SK-N-SH (cell line): ENCODE results near the gene SPON1. TPM values are rescaled to one million over a fixed set of nuclear protein-coding genes. Genes with fewer than 3 reads are reported as not detected.

ENCODE experiments used
- CTCF ChIA-PET: fragments of 300-600, 350-600 bp; formaldehyde crosslinking; extraction: SDS; loops from one replicate; lab custom pipeline; 2021; lab: Yijun Ruan, JAX
- POLR2A ChIA-PET: fragments of 350-600 bp; sonication (Branson Sonifier 250); formaldehyde crosslinking; extraction: SDS; loops from one replicate; lab custom pipeline; 2020; ENCODE audit warnings: antibody characterized with exemption, inconsistent platforms; lab: Yijun Ruan, JAX
- DNase-seq: peaks from one replicate; pipeline ENCODE4 v3.0.0; 2012
- H2AFZ ChIP-seq: fragments of 200-600 bp; sonication (generic); 2 replicates; pipeline ENCODE4 v1.8.1; 2016; ENCODE audit warnings: antibody characterized with exemption, mild to moderate bottlenecking, low read depth
- H3F3A ChIP-seq: fragments of 200-600 bp; sonication (generic); replicated peaks from 2 replicates; pipeline ENCODE3; 2016; ENCODE audit warnings: antibody characterized with exemption, mild to moderate bottlenecking; ENCODE audit not compliant: insufficient read depth
- H3K27ac ChIP-seq, 2 experiments: fragments of 200-500 bp in 1 of 2; fragments of 200-600 bp in 1 of 2; sonication (Bioruptor generic) in 1 of 2; sonication (generic), shearing (Covaris generic) in 1 of 2; 2 replicates each; pipeline versions ENCODE4 v1.5.1 to v1.6.1; 2014 to 2016; ENCODE audit warnings: low read depth in 2 of 2, inconsistent platforms in 1 of 2, low read length in 1 of 2, mild to moderate bottlenecking in 1 of 2, mixed read lengths in 1 of 2
- H3K27me3 ChIP-seq: fragments of 200-600 bp; sonication (generic), shearing (Covaris generic); 2 replicates; pipeline ENCODE4 v1.6.1; 2016; ENCODE audit warnings: mixed run types; ENCODE audit not compliant: insufficient read depth
- H3K36me3 ChIP-seq, 2 experiments: fragments of 200-500 bp in 1 of 2; fragments of 200-600 bp in 1 of 2; sonication (Bioruptor generic) in 1 of 2; sonication (generic) in 1 of 2; replicated peaks in 1 of 2; 2 replicates each; pipeline versions ENCODE3 to v1.5.1; 2014 to 2016; ENCODE audit warnings: low read length in 1 of 2, mild to moderate bottlenecking in 1 of 2; ENCODE audit not compliant: insufficient read depth in 2 of 2, control insufficient read depth in 1 of 2
- H3K4me1 ChIP-seq, 2 experiments: fragments of 200-500 bp in 1 of 2; fragments of 200-600 bp in 1 of 2; sonication (Bioruptor generic) in 1 of 2; sonication (generic), shearing (Covaris generic) in 1 of 2; 2 replicates each; pipeline versions ENCODE4 v1.5.1 to v1.6.1; 2014 to 2016; ENCODE audit warnings: low read depth in 1 of 2, low read length in 1 of 2, mixed run types in 1 of 2; ENCODE audit not compliant: insufficient read depth in 2 of 2, control insufficient read depth in 1 of 2
- H3K4me2 ChIP-seq: fragments of 200-600 bp; sonication (generic), shearing (Covaris generic); 2 replicates; pipeline ENCODE4 v1.6.1; 2017; ENCODE audit warnings: mixed run types
- H3K4me3 ChIP-seq, 2 experiments: fragments of 200-500 bp in 1 of 2; fragments of 200-600 bp in 1 of 2; sonication (Bioruptor generic) in 1 of 2; sonication (generic), shearing (Covaris generic) in 1 of 2; 2 replicates each; pipeline versions ENCODE4 v1.5.1 to v1.8.1; 2014 to 2016; ENCODE audit warnings: low read depth in 2 of 2, inconsistent platforms in 1 of 2, low read length in 1 of 2, mild to moderate bottlenecking in 1 of 2, mixed read lengths in 1 of 2, moderate library complexity in 1 of 2
- H3K79me2 ChIP-seq: fragments of 200-600 bp; sonication (generic); 2 replicates; pipeline ENCODE4 v1.8.1; 2017; ENCODE audit warnings: mild to moderate bottlenecking; ENCODE audit not compliant: insufficient read depth
- H3K9ac ChIP-seq: fragments of 200-600 bp; sonication (generic); 2 replicates; pipeline ENCODE4 v1.6.1; 2017; ENCODE audit warnings: mixed run types
- H3K9me2 ChIP-seq: fragments of 200-600 bp; sonication (generic); 2 replicates; pipeline ENCODE4 v1.6.1; 2017; ENCODE audit warnings: mixed run types
- H3K9me3 ChIP-seq: fragments of 200-600 bp; sonication (generic); 2 replicates; pipeline ENCODE4 v1.6.1; 2017; ENCODE audit warnings: mixed run types, mild to moderate bottlenecking, moderate library complexity
- H4K20me1 ChIP-seq: fragments of 200-600 bp; sonication (generic); 2 replicates; pipeline ENCODE4 v1.6.1; 2017; ENCODE audit warnings: mild to moderate bottlenecking, mixed run types; ENCODE audit not compliant: insufficient read depth
- CHD2 ChIP-seq: fragments of 150-350 bp; IDR thresholded peaks from 2 replicates; pipeline ENCODE4 v1.6.1; 2018; ENCODE audit warnings: low read length; ENCODE audit not compliant: partially characterized antibody
- FOSL2 ChIP-seq: IDR thresholded peaks from 2 replicates; pipeline ENCODE4 v1.4.0; 2012; ENCODE audit warnings: low read depth, mild to moderate bottlenecking, moderate library complexity, borderline replicate concordance
- GABPA ChIP-seq: IDR thresholded peaks from 2 replicates; pipeline ENCODE4 v1.4.0; 2012; ENCODE audit warnings: low read depth, mild to moderate bottlenecking
- JUND ChIP-seq: IDR thresholded peaks from 2 replicates; pipeline ENCODE4 v1.4.0; 2012
- MEF2A ChIP-seq: IDR thresholded peaks from 2 replicates; pipeline ENCODE4 v1.4.0; 2012; ENCODE audit warnings: low read depth, borderline replicate concordance
- MXI1 ChIP-seq: IDR thresholded peaks from 2 replicates; pipeline ENCODE4 v1.6.1; 2012; ENCODE audit warnings: mild to moderate bottlenecking, low read depth, low read length, improper control_type of control experiment
- NRF1 ChIP-seq: IDR thresholded peaks from 2 replicates; pipeline ENCODE4 v1.6.1; 2012; ENCODE audit warnings: low read depth, mild to moderate bottlenecking, low read length
- PBX3 ChIP-seq: IDR thresholded peaks from 2 replicates; pipeline ENCODE4; 2012
- RAD21 ChIP-seq: IDR thresholded peaks from 2 replicates; pipeline ENCODE4 v1.6.1; 2012; ENCODE audit warnings: mild to moderate bottlenecking, low read length
- TCF12 ChIP-seq: IDR thresholded peaks from 2 replicates; pipeline ENCODE4 v1.4.0; 2012
- TEAD4 ChIP-seq: IDR thresholded peaks from 2 replicates; pipeline ENCODE4 v1.4.0; 2012; ENCODE audit warnings: mild to moderate bottlenecking, borderline replicate concordance; ENCODE audit not compliant: insufficient read depth
- USF1 ChIP-seq: IDR thresholded peaks from 2 replicates; pipeline ENCODE4 v1.4.0; 2012; ENCODE audit warnings: low read depth, borderline replicate concordance
- ZBTB33 ChIP-seq: IDR thresholded peaks from 2 replicates; pipeline ENCODE4 v1.4.0; 2012; ENCODE audit warnings: low read depth, borderline replicate concordance
- WGBS: methylation state at CpG from one replicate; pipeline ENCODE4 v1.1.6; 2017; ENCODE audit warnings: low lambda C conversion rate; 5-methylcytosine and 5-hydroxymethylcytosine counted together
- polyA plus RNA-seq, 3 experiments: library from polyadenylated mRNA; depleted of rRNA; stranded (reverse); fragments of >200 nt; gene quantifications; 2 replicates each; pipeline ENCODE4 v1.2.3, GENCODE V29; 2012

The SPON1 gene
- polyA plus RNA-seq, 1 of the 3 experiments (the other 2 are of a cell fraction), result not detected

GRCh38 chr11:13940907-13941256 is 21.6 kb upstream of the SPON1 start:
- no peak overlapping the region for H2AFZ ChIP-seq
- no peak for DNase-seq
- no peaks in the 10 kb centered on the region for H3K36me3 ChIP-seq
- H3K9ac ChIP-seq, result no peak overlapping the region
- ChIA-PET POLR2A (no interaction called here), CTCF (interaction anchor here (1.3 kb wide), 1 partner anchor 168 kb away, joined by 6 read pairs; no protein-coding TSS in a partner anchor)
- H3K4me3 ChIP-seq, result no peak overlapping the region
- WGBS, result 18% methylated on average over 1 of the region's 1 CpG
- H3K79me2 ChIP-seq, result no peaks in the 10 kb centered on the region
- no peaks in the 10 kb centered on the region for H3F3A ChIP-seq
- H3K9me2 ChIP-seq, result no peaks in the 10 kb centered on the region
- TF ChIP-seq MXI1, result no peak
- no peak for TF ChIP-seq ZBTB33
- TF ChIP-seq, all 33 proteins: peak for 0
- Histone ChIP-seq H3K27ac (no peak overlapping the region), H3K27me3 (no peaks in the 10 kb centered on the region), H4K20me1 (no peaks in the 10 kb centered on the region), H3K4me2 (no peak overlapping the region), H3K9me3 (no peaks in the 10 kb centered on the region), H3K4me1 (no peaks in the 10 kb centered on the region; a peak in 1 of 4 replicates)

GRCh38 chr11:13941775-13942174 is 20.7 kb upstream of the SPON1 start:
- Histone ChIP-seq H3K27ac (no peak overlapping the region), H3K79me2 (no peaks in the 10 kb centered on the region), H4K20me1 (no peaks in the 10 kb centered on the region), H3K4me2 (no peak overlapping the region), H3K9me3 (no peaks in the 10 kb centered on the region), H3K9me2 (no peaks in the 10 kb centered on the region), H3F3A (no peaks in the 10 kb centered on the region), H2AFZ (no peak overlapping the region), H3K4me1 (no peaks in the 10 kb centered on the region; a peak in 1 of 4 replicates), H3K36me3 (no peaks in the 10 kb centered on the region), H3K9ac (no peak overlapping the region), H3K4me3 (no peak overlapping the region), H3K27me3 (no peaks in the 10 kb centered on the region)
- DNase-seq, result no peak
- no peak for TF ChIP-seq JUND
- no peak for TF ChIP-seq TEAD4
- TF ChIP-seq FOSL2, result no peak
- TF ChIP-seq CHD2, result no peak
- TF ChIP-seq PBX3, result no peak
- no peak for TF ChIP-seq MEF2A
- TF ChIP-seq GABPA, result no peak
- TF ChIP-seq ZBTB33, result no peak
- no peak for TF ChIP-seq USF1
- no peak for TF ChIP-seq TCF12
- TF ChIP-seq NRF1, result no peak
- TF ChIP-seq RAD21, result no peak
- 33% methylated on average over 1 of the region's 1 CpG for WGBS
- ChIA-PET CTCF (no interaction called here), POLR2A (no interaction called here)
